BE2C (cell line): Measurements from ENCODE around the gene ADA.

ENCODE experiments used
- DNase-seq: peaks from one replicate; pipeline ENCODE4 v3.0.0-alpha.2; 2020
- H3K27me3 ChIP-seq: fragments of 250-450 bp; sonication (Bioruptor Pico); 2 replicates; pipeline ENCODE4 v1.5.1; 2020; ENCODE audit warnings: mild to moderate bottlenecking
- H3K36me3 ChIP-seq: fragments of 250-450 bp; sonication (Bioruptor Pico); 2 replicates; pipeline ENCODE4 v1.5.1; 2020; ENCODE audit warnings: mild to moderate bottlenecking
- H3K4me1 ChIP-seq: fragments of 250-450 bp; sonication (Bioruptor Pico); 2 replicates; pipeline ENCODE4 v1.5.1; 2020
- H3K4me3 ChIP-seq: 2 replicates; pipeline ENCODE4 v1.5.1; 2011; ENCODE audit warnings: low read depth, low read length
- H3K9me3 ChIP-seq: fragments of 250-450 bp; sonication (Bioruptor Pico); 2 replicates; pipeline ENCODE4 v1.5.1; 2020
- TF ChIP-seq, protein P1 (sequence below): IDR thresholded peaks from 2 replicates; pipeline ENCODE4 v1.5.1; 2012; ENCODE audit warnings: mild to moderate bottlenecking, low read depth, low read length

Gene ADA

DNA sequence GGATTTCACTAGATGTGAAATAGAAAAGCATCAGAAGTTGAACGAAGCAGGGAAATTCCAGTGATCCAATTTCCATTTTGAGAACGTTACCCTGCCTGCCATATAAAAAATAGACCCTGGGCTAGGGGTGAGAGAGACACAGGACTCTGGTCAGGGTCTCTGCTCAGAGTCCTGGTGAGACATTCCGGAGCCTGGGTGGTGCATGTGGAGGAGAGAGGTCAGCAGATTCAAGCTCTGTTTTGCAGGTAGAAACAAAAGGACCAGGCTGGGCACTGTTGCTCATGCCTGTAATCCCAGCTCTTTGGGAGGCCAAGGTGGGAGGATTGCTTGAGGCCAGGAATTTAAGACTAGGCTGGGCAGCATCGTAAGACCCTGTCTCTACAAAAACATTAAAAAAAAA, 51.2 kb downstream of the ADA start:
- TF ChIP-seq, protein P1, sequence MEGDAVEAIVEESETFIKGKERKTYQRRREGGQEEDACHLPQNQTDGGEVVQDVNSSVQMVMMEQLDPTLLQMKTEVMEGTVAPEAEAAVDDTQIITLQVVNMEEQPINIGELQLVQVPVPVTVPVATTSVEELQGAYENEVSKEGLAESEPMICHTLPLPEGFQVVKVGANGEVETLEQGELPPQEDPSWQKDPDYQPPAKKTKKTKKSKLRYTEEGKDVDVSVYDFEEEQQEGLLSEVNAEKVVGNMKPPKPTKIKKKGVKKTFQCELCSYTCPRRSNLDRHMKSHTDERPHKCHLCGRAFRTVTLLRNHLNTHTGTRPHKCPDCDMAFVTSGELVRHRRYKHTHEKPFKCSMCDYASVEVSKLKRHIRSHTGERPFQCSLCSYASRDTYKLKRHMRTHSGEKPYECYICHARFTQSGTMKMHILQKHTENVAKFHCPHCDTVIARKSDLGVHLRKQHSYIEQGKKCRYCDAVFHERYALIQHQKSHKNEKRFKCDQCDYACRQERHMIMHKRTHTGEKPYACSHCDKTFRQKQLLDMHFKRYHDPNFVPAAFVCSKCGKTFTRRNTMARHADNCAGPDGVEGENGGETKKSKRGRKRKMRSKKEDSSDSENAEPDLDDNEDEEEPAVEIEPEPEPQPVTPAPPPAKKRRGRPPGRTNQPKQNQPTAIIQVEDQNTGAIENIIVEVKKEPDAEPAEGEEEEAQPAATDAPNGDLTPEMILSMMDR: no peak
- DNase-seq: no peak
- H3K27me3 ChIP-seq: no peaks in the 10 kb centered on the region
- H3K4me1 ChIP-seq: no peaks in the 10 kb centered on the region
- H3K36me3 ChIP-seq: no peaks in the 10 kb centered on the region
- no peaks in the 10 kb centered on the region for H3K9me3 ChIP-seq
- H3K4me3 ChIP-seq: no peak overlapping the region

DNA sequence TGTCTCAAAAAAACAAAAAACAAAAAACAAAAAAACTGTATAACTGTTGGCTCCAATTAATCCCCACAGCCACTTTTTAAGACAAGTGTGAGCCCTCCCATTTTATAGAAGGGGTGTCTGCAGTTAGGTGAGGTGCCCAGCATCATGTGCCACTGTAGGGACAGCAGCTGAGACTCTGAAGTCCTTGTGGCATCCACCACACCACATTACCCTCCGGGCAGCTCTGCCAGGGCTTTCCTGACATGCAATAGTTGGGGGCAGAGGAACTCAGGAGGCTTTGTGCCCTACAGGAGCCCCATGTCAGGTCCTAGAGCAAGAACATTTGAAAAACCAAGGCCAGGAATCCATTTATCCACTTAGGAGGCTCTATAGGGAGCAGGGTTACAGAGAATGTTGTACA, 51.8 kb downstream of the ADA start:
- Histone ChIP-seq H3K4me1 (no peaks in the 10 kb centered on the region), H3K27me3 (no peaks in the 10 kb centered on the region), H3K4me3 (no peak overlapping the region), H3K36me3 (no peaks in the 10 kb centered on the region), H3K9me3 (no peaks in the 10 kb centered on the region)
- TF ChIP-seq, protein P1: no peak
- no peak for DNase-seq

DNA sequence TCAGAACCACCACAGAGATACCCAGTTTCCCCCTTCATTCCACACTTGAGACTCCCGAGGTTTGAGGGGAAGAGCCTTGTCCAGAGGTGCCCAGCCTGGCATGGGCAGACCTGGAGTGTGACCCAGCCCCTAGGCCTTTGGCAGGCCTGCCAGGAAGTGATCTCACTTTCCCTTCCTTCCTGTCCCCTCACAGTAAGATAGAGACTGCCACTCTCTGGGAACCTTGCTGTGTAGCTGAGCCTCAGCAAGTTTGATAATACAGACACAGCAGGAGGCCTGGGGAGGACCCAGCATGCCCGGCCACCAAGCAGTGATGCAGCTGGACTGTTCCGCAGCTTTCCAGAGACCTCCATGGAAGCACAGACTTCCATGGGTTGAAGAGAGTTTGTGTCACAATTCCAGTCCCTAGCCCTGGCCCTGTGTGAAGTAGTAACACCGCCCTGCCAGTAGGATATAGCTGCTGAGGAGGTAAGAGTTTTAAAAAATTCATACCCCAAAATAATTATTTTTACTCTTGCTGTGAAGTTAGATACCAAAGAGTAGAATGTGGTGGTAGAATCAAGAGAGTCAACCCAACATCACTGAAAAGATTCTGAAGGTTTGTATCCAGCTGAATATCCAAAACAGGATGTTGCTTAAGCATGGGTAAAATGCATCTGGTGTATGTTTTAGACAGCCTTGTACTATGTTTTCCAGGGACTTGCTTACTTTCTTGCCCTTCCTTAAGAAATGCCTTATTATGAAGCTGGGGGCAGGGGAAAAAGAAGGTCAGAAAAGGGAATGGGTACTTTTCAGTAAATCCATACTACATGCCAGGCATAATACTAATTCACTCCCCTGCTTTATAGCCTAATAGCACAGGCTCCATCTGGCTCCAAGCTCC, 52.8 kb downstream of the ADA start:
- Histone ChIP-seq H3K27me3 (no peaks in the 10 kb centered on the region), H3K9me3 (no peaks in the 10 kb centered on the region)
- DNase-seq: no peak

DNA sequence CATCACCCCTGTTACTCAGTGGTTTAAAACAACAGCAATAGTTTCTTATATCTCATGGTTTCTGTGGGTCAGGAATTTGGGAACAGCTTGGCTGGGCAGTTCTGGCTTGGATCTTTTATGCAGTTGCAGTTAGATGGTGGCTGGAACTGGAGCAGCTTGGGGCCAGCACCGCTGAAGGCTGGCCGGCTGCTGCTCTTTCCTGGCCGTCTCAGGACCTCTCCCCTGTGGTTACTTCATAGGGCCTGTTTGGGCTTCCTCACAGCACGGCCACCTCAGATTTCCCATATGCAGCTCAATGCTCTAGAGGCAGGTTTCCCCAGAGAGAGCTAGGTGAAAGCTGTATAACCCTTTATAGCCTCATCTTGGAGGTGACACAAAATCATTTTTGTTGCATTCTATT, 53.6 kb downstream of the ADA start:
- Histone ChIP-seq H3K27me3 (no peaks in the 10 kb centered on the region), H3K4me1 (no peaks in the 10 kb centered on the region), H3K36me3 (no peaks in the 10 kb centered on the region), H3K4me3 (no peak overlapping the region), H3K9me3 (no peaks in the 10 kb centered on the region)
- TF ChIP-seq, protein P1: no peak
- no peak for DNase-seq

More for the DNA sequence above, 52.8 kb downstream of the ADA start:
- no peaks in the 10 kb centered on the region for H3K4me1 ChIP-seq
- no peak overlapping the region for H3K4me3 ChIP-seq
- TF ChIP-seq, protein P1: peak; percentile 7; the same call in 1 of the 2 replicates
- H3K36me3 ChIP-seq: no peaks in the 10 kb centered on the region

DNA sequence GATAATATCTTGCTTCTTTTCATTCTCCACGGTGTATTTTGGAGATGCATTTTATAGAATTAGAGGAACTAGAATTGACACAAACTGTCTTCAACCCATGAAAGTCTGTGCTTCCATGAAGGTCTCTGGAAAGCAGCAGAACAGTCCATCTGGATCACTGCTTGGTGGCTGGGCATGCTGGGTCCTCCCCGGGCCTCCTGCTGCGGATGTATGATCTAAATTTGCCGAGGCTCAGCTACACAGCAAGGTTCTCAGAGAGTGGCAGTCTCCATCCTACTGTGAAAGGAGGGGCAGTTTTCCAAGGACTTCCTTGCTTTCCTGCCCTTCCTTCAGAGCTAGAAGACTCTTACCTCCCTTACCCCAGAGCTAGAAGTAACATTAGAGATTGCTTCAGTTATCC, 54.0 kb downstream of the ADA start:
- TF ChIP-seq, protein P1: no peak
- Histone ChIP-seq H3K9me3 (no peaks in the 10 kb centered on the region), H3K27me3 (no peaks in the 10 kb centered on the region), H3K4me3 (no peak overlapping the region), H3K4me1 (no peaks in the 10 kb centered on the region), H3K36me3 (no peaks in the 10 kb centered on the region)
- DNase-seq: no peak

DNA sequence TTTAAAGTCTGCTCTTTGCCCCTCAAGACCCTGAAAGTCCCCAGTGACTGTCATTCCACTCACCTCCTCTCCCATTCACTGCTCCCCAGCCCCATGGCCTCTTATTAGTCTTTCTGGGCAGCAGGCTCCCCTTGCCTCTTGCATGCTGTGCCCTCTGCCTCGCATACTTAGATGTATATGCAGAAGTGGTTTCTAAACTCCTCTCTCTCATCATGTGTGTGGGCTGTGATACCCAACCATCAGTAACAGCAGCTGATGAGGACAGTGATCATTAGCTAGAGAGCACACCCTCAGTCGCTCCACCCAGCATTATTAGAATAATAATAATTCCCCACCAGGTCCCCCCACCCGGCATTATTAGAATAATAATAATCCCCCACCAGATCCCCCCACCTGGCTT, 54.6 kb downstream of the ADA start:
- Histone ChIP-seq H3K4me1 (no peaks in the 10 kb centered on the region), H3K27me3 (no peaks in the 10 kb centered on the region), H3K36me3 (no peaks in the 10 kb centered on the region), H3K4me3 (no peak overlapping the region), H3K9me3 (no peaks in the 10 kb centered on the region)
- TF ChIP-seq, protein P1: no peak
- DNase-seq: no peak
